ENCODE measurements around the gene TNS3. TPM values are rescaled to one million over a fixed set of nuclear protein-coding genes. Genes with fewer than 3 reads are reported as not detected.

The TNS3 gene
- total RNA-seq, 1 donor from 2014 or later = 42.4 TPM

DNA sequence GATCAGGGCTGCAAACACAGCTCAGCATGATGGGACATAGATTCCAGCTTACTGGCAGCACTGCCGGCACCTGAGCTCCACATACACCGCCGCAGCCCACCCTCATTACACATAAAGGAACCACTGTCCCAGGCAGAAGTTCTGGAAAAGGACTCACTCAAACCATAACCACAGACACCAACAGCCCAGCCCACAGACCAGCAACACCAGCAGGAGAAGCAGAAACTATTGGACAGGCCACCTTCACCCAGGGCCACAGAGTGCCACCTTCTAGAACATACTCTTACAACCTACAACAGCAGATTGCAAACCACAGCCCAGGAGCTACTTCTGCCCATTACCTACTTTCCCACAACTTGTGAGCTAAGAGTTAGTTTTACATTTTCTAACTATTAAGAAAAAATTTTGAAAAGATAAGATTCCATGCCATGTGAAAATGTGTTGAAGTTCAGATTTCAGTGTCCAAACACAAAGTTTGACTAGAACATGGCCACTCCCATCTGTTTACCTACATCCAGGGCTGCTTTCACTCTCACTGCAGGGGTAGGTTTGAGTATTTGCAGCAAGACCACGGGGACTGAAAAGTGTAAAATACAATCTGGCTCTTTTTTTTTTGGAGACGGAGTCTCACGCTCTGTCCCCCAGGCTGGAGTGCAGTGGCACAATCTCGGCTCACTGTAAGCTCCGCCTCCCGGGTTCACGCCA, 153.0 kb downstream of the TNS3 start:
- intact Hi-C loops (cut with micrococcal nuclease) = no loop called here
- DNase-seq (no peak), ATAC-seq (no peak)

DNA sequence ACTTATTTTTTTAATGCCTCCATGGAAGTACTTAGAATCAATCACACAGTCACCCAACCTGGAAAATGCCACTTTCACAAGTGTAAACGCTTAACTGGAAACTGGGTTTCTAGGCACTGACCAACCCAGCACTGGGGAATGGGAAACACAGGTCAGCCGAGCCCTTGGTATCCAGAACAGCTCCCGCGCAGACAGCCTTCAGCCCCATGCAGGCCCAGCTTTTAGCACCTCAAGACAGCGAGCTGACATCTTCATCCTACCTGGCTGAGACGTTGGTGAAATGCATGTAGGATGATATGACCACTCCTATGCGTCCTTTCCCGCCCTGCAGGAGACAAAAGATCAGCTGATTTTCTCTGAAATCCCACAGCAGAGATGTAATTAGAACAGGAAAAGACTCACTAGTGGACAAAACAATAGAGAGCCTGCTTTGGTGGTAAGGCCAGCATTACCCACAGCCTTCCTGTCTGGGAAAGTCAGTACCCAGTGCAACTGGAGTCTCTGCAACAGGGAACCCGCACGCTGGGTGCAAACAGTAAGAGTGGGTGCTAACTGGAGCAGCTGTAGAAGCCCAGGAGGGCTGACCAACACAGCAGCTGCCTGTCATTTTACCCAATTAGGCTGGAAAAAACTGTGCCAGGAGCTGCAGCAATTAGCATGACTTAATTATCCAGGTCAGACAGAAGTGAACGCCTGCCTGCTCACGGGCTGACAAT, 153.7 kb downstream of the TNS3 start:
- intact Hi-C loops (cut with micrococcal nuclease) = no loop called here
- DNase-seq (no peak), ATAC-seq (peak; percentile 17)

DNA sequence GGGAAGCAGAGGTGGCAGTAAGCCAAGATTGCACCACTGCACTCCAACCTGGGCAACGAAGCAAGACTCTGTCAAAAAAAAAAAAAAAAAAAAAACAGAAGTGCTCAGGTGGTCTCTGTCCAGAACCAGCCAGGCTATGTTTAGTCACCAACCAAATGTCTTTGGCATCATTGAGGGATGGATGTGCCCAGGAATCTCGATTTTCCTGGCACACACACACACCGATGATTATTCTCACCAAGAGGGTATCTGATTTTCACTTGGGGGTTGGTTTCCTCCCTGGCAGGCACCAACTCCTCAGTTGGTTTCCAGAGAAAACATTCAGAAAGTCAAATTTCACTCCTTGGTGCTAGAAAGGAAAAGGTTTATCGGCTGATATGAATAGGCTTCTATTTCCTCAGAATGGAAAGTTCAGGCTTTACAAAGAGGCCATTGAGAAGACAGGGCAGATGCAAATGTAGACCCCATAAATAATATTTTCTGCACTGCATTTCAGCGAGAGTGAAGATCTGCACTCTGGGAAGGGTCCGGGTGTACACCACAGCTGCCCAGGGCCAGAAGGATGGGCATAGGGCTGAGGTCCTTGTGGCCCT, 154.8 kb downstream of the TNS3 start:
- intact Hi-C loops (cut with micrococcal nuclease) = no loop called here
- DNase-seq (no peak), ATAC-seq (peak; percentile 56)

DNA sequence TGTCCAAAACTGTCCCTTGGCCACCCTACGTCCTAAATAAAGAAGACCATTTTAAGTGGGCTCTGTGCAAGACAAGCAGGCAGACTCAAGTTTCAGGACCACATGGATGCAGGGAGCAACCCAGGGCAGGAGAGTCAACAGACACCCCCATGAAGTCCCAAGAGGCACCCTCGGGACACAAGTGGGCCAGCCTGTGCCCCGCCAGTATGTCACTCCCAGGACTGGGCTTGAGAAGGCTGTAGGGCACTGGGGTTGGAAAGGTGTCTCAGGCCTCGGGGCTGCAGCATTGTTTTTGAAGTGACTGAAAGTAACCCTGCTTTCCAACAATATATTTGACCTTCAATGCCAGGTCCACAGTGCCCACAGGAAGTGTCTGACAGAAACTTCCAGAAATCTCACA, 157.4 kb downstream of the TNS3 start:
- ATAC-seq = no peak
- intact Hi-C loops (cut with micrococcal nuclease) = no loop called here
- DNase-seq = no peak

DNA sequence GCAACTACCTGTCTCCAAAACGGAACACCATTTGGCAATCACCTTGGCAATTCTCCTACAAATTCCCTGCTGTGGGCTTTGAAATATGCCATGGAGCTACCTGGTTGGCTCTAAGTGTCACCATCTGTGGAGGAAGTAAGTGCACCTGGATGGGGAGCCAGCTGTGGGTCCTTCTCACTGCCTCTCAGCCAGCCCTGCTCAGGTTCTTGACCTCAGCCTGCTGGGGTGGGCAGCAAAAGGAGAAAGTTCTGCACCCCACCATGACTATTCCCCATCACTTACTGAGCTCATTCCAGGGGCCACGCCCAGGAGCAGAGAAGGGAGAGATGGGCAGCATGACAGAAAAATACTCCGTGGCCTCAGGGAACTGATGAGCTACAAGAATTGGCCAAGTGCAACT, 158.7 kb downstream of the TNS3 start:
- no peak for DNase-seq
- intact Hi-C loops (cut with micrococcal nuclease) = no loop called here
- ATAC-seq = no peak

DNA sequence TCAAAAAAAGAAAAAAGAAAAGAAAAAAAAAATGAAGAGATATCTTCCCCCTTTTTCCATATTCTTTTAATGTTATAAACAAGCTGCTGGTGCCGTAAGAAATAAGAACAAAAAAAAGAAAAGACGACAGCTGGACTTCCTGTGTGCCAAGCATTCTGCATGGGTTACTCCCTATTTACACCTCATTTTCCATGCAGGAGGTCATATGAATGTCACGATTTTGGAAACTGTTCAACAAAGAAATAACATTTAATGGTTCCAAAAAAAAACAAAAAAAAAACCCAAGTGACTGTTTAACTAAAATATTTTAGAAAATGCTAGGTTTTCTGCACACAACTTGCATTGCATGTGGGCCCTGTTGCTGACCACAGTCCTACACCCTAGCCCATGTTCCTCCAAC, 159.3 kb downstream of the TNS3 start:
- ATAC-seq (peak; percentile 16), DNase-seq (no peak)
- intact Hi-C loops (cut with micrococcal nuclease) = no loop called here

DNA sequence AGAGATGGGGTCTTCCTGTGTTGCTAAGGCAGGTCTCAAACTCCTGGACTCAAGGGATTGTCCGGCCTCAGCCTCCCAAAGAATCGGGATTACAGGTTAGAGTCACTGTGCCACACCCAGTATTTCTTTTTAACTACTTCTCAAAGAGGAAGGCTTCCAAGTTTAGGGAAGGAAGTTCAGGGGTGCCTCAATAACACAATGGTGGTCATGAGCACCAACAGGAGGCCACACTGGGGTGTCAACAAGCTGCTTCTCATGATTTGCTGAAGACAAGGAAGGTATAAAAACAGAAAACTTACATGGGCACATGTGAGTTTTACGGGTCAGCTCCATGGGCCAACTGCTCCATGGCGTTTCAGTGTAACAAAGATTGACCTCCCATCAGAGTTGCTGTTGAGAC, 160.5 kb downstream of the TNS3 start:
- DNase-seq = no peak
- intact Hi-C loops (cut with micrococcal nuclease) = no loop called here
- no peak for ATAC-seq

DNA sequence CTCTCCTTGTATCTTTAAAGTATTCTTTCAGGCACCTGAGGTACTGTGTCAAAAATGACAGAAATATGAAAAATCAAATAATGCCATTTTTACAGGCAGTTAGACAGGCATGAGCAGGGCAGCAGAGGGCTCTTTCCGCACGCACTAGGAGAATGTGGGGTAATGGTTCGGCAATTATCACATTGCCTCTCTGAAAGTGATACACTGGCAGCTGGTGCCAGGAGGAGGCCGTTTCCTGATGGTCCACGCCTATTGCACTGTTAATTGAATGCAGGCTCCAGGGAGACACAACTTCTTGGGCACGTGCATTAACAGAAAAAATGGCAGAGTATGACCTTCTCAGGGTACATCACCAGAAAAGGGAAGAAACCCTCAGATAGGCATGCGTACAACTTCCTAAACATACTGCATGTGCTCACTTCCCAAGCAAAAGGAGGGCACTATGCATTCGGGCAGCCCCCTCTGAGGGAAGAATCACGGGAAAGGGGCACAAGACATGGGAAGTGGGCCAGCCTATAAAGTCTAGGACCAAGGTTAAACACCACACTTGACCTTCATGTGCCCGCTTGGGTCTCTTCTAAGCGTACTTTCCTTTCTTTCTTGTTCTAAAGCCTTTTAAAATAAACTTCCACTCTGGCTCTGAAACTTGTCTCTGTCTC, 161.7 kb downstream of the TNS3 start:
- intact Hi-C loops (cut with micrococcal nuclease) = no loop called here
- no peak for ATAC-seq

DNA sequence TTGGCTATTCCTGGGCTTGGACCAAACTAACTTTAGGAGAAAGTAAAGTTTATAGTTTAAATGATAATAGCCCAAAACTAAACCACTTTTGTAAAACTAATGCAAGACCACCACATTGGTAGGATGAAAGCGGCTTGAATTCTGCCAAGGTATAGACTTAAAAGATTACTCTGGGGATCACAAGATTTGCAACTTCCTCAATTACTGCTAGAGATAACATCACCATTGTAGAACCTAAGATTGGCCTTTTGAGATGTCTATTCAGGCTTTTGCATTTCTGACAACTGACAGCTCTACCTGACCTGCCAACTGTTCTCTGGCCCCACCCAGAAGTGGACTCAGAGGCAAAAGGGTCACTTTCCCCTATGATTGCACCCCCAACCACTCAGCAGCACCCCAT, 162.4 kb downstream of the TNS3 start:
- intact Hi-C loops (cut with micrococcal nuclease) = no loop called here
- no peak for ATAC-seq
- DNase-seq = no peak

More for the DNA sequence above, 161.7 kb downstream of the TNS3 start:
- DNase-seq = no peak

DNA sequence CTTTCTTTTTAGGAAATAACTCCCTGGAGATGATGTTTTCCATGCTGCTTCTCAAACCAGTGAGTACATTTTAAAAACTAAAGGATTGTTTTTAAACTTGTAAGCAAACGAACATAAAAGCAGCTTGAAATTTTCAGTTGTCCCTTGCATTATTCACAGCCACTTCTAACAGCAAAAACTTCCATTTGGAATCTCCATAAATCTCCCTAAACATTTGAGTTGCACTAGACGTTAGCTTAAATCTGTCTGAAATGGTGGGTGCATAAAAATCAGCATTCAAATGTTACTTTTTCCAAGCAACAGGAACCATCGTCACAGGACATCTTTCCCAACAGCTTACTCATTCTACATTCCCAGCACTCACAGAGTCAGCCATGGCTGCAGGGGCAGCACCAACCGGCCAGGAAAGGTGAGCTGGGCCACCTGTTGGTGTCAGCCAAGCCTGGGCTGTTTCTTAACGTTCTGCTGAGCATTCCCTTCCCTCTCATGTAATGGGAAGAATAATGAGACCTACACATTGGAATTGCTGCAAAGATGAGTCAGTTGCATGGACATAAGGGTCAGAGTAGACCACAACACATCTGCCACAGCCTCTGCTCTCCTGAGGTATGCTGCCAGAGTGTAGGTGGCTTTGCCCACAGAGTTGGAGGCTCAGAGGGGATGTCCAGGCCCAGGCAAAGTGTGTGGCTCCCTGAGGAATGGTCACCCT, 163.2 kb downstream of the TNS3 start:
- intact Hi-C loops (cut with micrococcal nuclease) = no loop called here
- ATAC-seq = no peak

DNA sequence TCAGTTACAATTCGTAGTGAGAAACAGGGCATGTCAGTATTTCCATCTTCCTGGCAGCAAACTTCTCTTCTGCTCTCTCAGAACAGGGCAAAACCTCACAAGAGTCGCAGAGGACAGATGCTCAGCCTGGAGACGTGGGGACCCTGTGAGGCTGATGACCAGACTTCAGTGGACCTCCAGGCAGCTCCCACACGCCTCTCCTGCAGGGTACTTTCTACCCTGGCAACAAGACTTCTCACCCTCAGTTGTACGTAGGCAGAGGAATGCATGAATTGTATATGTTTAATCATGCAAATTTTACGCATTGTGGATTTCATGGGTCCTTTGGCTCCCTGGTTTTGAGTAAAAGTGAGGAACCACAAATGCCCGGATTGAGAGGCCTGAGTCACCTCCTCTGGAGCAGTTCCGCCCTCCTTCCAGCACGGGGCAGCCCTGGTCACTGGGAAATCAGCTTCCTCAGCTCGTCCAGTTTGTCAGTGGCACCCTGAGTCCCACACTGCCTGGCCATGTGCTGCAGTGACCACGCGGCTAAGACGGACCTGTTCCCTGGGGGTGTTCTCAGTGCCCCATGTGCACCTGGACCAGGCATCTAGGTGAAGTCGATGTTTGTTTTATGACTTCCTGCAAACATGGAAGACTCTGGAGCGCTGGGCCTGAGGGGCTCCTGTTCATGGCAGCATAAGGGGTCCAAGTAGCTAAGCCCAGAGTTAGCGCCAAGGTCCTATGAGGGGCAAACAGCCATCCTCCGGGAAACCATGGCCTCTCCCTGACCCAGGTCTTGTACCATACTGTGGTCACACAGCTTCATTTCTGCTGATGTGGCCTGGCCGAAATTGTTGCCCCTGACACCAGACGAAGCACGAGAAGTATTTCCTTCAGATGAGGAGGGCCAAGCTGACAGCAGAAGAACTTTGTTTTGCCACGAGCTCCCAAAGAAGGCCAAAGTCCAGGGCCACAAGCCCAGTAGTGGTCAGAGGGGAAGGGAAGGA, 165.1 kb downstream of the TNS3 start:
- ATAC-seq (no peak), DNase-seq (no peak)
- intact Hi-C loops (cut with micrococcal nuclease) = no loop called here

More for the DNA sequence above, 163.2 kb downstream of the TNS3 start:
- DNase-seq = no peak

DNA sequence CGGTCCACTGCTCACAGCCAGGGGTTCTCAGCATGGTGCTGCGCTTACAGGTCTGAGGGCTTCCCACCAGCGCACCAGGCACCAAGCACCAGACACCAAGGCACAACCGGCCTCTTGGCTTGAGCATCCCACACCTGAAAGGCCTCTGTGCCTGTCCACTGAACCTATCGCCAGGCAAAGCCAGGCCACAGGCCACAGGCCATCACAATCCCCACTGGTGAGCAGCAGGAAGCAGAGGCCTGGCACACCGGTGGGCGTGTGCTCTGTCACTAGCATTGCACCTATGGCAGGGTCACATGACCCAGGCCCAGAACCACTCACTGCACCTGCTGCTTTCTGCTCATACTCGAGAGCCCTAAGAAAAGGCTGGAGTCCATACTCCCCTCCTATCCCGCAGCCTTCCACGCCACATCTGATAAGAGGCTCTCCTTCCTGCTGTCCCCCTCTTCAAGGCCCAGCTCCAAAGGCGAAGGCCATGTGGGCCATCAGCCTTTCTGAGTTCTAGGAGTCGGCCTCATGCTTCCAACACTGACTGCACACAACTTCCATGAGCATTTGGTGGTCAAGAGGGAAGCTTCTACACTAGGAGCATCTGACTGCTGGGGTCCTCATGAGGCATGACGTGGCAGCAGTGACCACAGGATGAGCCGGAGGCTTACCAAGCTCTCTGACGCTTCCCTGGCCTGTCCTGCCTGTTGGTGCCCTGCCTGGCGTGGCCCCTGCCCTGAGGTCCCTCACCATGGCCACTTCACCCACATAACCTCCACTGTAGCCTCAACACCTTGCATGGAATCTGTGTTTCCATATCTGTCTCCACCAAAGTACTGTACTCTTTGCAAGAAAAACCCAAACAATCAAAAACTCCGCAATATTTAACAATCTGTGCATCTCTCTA, 166.3 kb downstream of the TNS3 start:
- no peak for ATAC-seq
- no peak for DNase-seq
- intact Hi-C loops (cut with micrococcal nuclease) = no loop called here

DNA sequence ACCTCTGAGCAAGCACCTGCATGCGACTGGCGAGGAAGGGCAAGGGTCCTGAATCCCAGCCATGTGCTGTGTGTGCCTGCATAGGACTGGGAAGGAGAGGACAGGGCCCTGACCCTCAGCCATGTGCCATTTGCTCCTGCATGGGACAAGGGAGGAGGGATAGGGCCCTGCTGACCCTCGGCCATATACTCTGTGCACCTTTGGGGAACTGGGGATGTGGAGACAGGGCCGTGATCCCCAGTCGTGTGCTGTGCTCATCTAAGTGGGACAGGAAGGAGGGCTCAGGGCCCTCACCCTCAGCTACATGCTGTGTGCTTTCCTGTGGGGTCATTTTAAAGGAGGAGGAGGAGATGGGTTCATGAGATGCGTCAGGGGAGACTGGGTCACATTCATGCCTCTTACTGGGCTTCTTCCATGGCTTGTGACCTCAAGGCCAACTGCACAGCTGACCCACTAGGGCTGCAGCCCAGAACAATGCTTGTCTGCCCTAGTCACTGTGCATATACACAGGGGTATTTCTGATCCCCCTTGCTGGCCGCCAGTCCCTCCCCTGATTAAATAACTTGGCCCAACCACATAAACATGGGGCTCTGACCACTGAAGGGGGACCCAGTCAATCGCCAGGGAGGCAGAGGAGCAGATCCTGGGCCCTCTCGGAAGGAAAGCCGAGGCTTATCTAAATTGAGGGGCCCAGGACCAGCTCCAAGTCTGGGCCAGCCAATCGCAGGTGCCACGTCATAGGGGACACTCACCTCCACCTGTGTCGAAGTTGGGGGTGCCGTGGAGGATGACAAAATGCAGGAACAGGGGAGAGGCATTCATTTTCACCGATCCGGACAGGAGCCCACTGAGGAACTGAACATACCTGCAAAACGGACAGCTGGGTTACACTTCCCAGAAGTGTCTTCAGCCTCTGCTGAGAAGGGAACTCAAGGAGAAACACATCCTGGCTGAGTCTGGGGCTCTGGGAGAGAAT, 167.3 kb downstream of the TNS3 start:
- DNase-seq (no peak), ATAC-seq (peak; percentile 27)
- intact Hi-C loops (cut with micrococcal nuclease) = no loop called here

DNA sequence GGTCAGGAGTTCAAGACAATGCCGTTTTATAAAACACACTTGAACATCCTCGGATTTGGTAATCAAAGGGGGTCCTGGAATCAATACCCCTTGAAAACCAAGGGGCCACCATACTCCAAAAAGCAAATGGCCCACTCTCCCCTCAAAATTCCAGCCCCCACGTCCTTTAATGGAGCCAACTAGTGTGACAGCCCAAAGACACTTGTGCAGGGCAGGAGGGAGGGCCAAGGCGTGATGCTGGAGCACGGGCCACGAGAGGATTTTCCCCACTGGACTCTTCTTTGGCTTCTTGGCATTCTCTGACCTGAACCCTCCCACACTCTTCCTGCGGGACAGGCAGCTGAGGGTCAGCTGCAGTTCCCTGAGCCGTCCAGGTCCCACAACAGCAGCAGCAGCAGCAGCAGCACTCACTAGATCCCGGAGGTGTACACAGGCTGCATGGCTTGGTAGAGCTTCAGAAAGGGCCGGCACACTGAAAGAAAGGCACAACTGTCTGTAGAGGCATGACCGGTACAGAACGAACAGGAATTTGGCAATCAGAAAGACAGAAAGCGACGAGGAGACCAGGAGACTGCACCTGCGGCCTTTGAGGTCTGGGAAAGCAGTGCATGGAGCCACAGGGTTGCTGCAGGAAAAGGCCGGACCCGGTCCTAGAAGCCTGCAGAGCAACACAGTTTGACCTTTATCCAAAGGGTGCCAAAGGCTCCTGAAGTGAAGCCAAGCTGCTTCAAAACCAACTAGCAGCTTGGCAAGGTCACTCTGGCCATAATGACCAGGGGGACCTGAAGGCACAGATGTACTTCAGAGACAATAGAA, 168.2 kb downstream of the TNS3 start:
- peak; percentile 46 for ATAC-seq
- intact Hi-C loops (cut with micrococcal nuclease) = no loop called here
- no peak for DNase-seq

DNA sequence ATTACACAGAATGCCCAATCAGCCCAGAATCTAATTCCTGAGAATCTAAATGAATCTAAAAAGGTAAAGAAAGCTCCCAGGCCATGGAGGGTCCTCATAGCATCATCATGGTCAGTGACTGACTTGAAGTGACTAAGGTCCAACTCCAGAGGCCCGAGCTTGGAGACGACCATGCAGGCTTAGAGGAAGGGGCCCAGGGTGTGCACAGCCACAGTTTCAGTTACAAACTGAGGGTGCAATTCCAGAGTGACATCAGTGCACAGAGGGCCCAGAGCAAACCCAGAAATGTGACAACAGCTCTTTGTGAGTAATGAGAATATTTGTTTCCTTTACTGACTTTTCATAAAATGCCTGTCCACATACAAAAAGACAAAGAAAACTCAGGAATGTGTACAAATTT, 170.0 kb downstream of the TNS3 start:
- ATAC-seq (no peak), DNase-seq (no peak)
- intact Hi-C loops (cut with micrococcal nuclease) = no loop called here

All from left ventricle myocardium superior (tissue), 1 donor.